AG10803 (cell line): ENCODE measurements around the gene SLC23A2.
"Not testable (repeated sequence)": the region's sequence is repeated elsewhere in the genome, so short reads cannot be mapped to it uniquely, and the experiment has no call there.

ENCODE experiments used
- DNase-seq: peaks from one replicate; pipeline ENCODE4 v3.0.0; 2010; ENCODE audit warnings: low read depth
- H3K4me3 ChIP-seq: 2 replicates; pipeline ENCODE4 v1.5.1; 2011; ENCODE audit warnings: mild to moderate bottlenecking, low read length, control low read depth
- TF ChIP-seq, protein P1 (sequence below): conservative IDR thresholded peaks from 2 replicates; pipeline ENCODE4 v1.5.1; 2011; ENCODE audit warnings: mild to moderate bottlenecking, low read length, control low read depth, inconsistent platforms

The SLC23A2 gene

DNA sequence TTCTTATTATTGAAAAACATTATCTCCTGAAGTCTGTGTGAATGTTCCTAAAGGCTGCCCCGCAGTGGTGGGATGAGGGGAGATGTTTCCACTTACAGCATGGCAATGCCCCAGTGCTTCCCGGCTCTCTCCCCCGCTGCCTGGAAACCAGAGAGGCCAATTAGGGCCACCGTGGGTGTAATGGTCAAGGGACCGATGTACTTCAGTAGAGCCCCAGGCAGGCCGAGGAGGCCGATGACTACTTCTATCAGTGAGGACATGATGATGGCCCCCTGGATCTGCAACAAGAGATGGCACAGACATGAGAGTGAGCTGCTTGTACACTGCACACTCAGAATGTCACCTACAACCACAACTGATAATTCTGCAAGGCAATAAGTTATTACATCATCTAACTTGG lies 117.8 kb downstream of the SLC23A2 start:
- H3K4me3 ChIP-seq: no peak overlapping the region
- no peak for DNase-seq
- TF ChIP-seq, protein P1, sequence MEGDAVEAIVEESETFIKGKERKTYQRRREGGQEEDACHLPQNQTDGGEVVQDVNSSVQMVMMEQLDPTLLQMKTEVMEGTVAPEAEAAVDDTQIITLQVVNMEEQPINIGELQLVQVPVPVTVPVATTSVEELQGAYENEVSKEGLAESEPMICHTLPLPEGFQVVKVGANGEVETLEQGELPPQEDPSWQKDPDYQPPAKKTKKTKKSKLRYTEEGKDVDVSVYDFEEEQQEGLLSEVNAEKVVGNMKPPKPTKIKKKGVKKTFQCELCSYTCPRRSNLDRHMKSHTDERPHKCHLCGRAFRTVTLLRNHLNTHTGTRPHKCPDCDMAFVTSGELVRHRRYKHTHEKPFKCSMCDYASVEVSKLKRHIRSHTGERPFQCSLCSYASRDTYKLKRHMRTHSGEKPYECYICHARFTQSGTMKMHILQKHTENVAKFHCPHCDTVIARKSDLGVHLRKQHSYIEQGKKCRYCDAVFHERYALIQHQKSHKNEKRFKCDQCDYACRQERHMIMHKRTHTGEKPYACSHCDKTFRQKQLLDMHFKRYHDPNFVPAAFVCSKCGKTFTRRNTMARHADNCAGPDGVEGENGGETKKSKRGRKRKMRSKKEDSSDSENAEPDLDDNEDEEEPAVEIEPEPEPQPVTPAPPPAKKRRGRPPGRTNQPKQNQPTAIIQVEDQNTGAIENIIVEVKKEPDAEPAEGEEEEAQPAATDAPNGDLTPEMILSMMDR: no peak

DNA sequence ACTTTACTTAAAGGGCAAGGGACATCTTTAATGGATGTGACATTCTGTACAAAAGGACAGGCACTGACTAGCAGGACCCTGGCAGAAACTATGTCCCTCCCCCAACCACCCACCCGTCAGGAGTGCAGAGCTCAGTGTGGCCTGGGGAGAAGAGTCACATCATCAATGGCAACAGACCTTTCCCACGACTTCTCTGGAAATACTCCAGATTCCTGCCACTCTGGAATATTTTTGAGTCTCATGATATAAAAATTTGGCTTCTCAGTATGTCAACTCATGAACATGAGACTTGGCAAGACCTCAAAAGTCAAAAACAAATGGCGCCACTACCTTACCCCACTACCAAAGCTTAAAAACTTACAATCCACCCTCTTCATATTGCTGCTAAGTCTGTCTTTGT lies 118.3 kb downstream of the SLC23A2 start:
- DNase-seq: no peak
- no peak overlapping the region for H3K4me3 ChIP-seq
- TF ChIP-seq, protein P1: no peak

DNA sequence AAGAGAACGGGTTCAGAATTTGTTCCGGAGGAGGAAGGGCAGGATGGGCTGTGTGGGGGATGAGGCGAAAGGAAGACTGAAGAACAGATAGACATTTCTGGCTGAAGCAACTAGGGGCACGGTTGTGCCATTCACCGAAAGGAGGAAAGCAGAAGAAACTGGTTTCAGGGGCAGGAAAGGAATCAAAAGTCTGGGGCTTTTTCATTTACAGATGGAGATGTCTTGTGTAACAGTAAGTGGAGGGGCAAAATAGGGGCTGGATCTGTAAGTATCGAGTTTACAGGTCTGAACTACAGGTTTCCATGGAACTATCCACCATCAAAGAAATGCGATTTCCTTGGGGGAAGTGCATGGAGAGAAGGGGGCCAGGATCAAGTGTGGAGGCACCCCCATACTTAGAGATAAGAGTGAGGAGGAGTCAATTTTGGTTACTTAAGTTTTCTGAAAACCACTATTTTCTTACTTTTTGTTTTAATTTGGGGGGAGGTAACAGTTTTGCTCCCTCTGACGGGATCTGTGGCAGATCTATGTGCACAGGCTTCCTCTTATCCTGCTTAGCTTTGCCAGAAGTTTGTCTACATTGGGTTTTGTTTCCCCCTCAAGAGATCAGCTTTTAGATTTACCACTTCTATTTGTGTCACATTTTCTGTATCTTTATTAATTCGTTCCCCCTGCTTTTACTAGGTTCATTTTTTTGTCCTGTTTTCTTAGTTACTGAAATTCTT lies 120.1 kb downstream of the SLC23A2 start:
- TF ChIP-seq, protein P1: no peak
- H3K4me3 ChIP-seq: no peak overlapping the region
- DNase-seq: no peak

DNA sequence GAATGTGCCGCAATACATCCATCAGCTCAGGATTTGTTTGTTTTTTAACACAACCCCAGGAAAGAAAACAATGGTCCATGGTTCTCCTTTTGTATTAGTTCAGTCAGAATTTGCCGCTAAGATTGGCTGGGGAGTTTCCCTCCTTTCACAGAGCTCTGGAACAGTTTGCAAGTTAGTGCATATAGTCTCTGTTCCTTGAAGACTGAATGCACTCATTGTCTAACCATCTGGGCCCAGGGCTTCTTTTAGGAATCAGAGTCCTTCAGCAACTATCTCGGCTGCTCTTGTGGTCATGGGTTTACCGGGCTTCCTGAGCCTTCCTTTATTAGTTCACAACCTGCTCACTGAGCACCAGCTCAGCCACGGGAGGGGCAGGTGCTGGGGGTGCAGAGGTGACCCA lies 121.3 kb downstream of the SLC23A2 start:
- TF ChIP-seq, protein P1: no peak
- no peak overlapping the region for H3K4me3 ChIP-seq
- no peak for DNase-seq

DNA sequence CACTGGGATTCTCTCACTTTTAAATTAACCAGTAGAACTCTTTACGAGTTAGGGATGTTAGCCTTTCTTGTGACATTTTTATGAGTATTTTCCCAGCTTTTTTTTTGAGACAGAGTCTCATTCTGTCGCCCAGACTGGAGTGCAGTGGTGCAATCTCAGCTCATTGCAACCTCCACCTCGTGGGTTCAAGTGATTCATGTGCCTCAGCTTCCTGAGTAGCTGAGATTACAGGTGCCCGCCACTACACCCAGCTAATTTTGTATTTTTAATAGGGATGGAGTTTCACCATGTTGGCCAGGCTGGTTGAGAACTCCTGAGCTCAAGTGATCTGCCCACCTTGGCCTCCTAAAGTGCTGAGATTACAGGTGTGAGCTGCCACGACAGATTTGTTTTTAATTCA lies 123.2 kb downstream of the SLC23A2 start:
- DNase-seq, H3K4me3 ChIP-seq: not testable (repeated sequence)

DNA sequence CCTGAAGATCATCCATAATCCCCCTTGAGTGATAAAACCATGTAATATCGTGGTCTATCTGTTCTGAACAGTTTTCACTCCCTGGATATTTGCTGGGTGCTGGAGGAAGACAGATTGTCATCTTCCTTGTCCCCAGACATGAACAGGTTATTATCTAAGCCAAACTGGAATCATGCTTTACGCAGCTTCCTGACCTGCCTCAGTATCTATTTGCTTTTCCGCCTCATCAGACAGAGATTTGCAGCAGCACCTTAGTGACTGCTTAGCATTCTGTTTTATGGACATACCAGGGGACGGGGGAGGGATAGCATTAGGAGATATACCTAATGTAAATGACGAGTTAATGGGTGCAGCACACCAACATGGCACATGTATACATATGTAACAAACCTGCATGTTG lies 124.6 kb downstream of the SLC23A2 start:
- DNase-seq: no peak
- H3K4me3 ChIP-seq: no peak overlapping the region
- TF ChIP-seq, protein P1: no peak

DNA sequence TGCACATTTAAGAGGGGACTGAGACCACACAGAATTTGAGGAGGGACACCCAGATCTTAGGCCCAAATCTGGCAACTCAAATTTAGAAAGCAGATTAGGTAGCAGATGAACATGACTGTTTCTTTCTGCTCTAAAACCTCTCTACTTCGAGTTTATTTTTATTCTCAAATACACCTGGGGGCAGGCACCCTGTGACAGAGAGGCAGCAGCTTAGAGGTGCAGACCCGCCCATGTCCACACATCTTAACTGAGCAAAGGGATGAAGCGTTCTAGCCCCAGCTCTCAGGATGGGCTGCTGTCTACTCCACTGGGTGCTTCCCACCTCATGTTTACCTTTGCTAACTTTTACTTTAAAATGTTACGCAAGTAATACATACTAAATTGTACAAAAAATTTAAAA lies 125.0 kb downstream of the SLC23A2 start:
- no peak for DNase-seq
- TF ChIP-seq, protein P1: no peak
- no peak overlapping the region for H3K4me3 ChIP-seq
